ENCODE measurements around the gene MORN3. TPM values are rescaled to one million over a fixed set of nuclear protein-coding genes. Genes with fewer than 3 reads are reported as not detected.

Gene MORN3
- total RNA-seq, 1 donor = not detected

GRCh38 chr12:121620333-121620891 lies 49.0 kb downstream of the MORN3 start:
- no peak overlapping the region for H3K4me3 ChIP-seq (ENCODE audit: low read depth, low read length)
- no peak for DNase-seq (ENCODE audit: low read depth)
- TF ChIP-seq, protein P1, sequence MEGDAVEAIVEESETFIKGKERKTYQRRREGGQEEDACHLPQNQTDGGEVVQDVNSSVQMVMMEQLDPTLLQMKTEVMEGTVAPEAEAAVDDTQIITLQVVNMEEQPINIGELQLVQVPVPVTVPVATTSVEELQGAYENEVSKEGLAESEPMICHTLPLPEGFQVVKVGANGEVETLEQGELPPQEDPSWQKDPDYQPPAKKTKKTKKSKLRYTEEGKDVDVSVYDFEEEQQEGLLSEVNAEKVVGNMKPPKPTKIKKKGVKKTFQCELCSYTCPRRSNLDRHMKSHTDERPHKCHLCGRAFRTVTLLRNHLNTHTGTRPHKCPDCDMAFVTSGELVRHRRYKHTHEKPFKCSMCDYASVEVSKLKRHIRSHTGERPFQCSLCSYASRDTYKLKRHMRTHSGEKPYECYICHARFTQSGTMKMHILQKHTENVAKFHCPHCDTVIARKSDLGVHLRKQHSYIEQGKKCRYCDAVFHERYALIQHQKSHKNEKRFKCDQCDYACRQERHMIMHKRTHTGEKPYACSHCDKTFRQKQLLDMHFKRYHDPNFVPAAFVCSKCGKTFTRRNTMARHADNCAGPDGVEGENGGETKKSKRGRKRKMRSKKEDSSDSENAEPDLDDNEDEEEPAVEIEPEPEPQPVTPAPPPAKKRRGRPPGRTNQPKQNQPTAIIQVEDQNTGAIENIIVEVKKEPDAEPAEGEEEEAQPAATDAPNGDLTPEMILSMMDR (IDR thresholded peaks at IDR 0.05; ENCODE audit: insufficient read depth, low read depth, low read length) = no peak

DNA sequence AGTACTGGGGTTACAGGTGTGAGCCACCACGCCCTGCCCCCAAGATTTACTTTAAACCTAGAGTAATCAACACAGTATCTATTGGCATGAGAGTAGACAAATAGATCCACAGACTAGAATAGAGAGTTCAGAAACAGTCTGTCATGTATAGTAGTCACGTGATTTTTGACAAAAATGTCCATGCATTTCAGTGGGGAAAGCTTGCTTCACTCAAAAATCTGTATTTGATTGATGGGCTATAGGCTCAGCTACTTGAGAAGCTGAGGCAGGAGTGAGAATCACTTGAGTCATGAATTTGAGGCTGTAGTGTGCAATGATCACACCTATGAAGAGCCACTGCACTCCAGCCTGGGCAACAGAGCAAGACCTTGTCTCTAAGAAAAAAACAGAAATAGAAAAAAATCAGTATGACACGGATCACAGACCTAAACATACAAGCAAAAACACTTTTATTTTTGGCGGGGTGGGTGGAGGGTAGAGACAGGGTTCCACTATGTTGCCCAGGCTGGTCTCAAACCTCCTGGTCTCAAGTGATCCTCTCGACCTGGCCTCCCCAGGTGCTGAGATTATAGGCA lies 50.7 kb downstream of the MORN3 start:
- DNase-seq (ENCODE audit: low read depth) = no peak
- H3K4me3 ChIP-seq (ENCODE audit: low read depth, low read length) = no peak overlapping the region
- TF ChIP-seq, protein P1 (IDR thresholded peaks at IDR 0.05; ENCODE audit: insufficient read depth, low read depth, low read length) = no peak

- no peak for DNase-seq (ENCODE audit: low read depth)
- no peak overlapping the region for H3K4me3 ChIP-seq (ENCODE audit: low read depth, low read length)
- TF ChIP-seq, protein P1 (IDR thresholded peaks at IDR 0.05; ENCODE audit: insufficient read depth, low read depth, low read length) = no peak
Measured at GRCh38 chr12:121614872-121615467, 54.5 kb downstream of the MORN3 start.

GRCh38 chr12:121613462-121613861 lies 56.0 kb downstream of the MORN3 start:
- no peak overlapping the region for H3K4me3 ChIP-seq (ENCODE audit: low read depth, low read length)
- TF ChIP-seq, protein P1 (IDR thresholded peaks at IDR 0.05; ENCODE audit: insufficient read depth, low read depth, low read length) = no peak
- DNase-seq (ENCODE audit: low read depth) = no peak

DNA sequence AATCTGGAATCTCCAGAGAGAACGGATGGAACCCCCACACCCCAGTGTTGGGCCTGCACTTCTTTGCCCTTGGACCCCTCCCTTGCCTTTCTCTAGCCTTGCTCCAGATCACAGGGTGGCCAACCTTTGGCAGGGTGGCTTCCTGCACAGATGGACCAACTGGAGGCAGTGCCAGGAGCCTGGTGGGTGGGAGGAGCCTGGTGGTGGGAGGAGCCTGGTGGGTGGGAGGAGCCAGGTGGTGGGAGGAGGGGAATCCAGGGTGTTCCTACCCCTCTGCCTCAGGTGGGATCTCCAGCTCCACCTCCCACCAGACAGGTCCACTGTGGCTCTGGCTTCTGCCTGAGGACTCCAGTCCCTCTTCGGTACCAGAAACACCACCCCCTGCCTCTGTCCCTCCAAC lies 58.1 kb downstream of the MORN3 start:
- no peak for DNase-seq (ENCODE audit: low read depth)
- TF ChIP-seq, protein P1 (IDR thresholded peaks at IDR 0.05; ENCODE audit: insufficient read depth, low read depth, low read length) = no peak
- no peak overlapping the region for H3K4me3 ChIP-seq (ENCODE audit: low read depth, low read length)

DNA sequence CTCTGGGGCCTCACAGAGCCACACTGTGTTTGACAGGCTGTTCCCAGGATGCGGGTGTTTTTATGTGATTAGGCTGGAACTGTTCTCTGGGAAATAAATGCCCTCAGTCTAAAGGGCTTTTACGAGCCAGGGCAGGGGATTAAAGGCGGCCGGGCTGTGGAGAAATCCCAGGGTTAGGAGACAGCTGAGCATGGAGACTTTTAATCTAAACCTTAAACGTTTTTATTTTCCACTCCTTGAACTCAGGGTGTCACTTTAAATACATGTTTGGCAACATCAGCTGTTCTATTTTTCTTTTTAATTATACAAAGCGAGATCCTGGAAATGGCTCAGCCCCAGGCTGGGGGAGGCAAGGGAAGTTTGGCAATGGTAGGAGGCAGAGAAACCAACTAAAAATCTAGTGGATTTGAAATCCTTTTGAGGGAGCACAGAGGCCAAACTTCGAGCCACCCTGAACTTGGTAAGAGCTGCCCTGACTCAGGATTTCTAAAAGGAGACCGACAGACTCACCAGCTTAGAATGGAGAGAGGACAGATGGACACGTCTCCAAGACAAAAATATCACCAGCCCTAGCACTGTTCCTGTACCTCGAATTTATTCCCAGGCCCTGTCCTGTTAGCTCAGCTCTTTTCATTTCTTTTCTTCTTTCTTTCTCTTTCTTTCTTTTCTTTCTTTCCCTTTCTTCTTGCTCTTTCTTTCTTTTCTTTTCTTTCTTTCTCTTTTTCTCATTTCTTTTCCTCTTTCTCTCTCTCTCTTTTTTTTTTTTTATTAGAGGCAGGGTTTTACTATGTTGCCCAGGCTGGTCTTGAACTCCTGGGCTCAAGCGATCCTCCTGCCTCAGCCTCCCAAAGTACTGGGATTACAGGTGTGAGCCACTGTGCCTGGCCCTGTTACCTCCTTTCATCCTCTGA lies 59.0 kb downstream of the MORN3 start:
- peak overlapping the region; percentile 9 for H3K4me3 ChIP-seq (ENCODE audit: low read depth, low read length)
- peak; percentile 96 for DNase-seq (ENCODE audit: low read depth)
- TF ChIP-seq, protein P1 (IDR thresholded peaks at IDR 0.05; ENCODE audit: insufficient read depth, low read depth, low read length) = no peak

Data from fibroblast of villous mesenchyme (primary cell).